ENCODE results near the gene CECR2. TPM values are rescaled to one million over a fixed set of nuclear protein-coding genes. Genes with fewer than 3 reads are reported as not detected.
A peak's percentile ranks its signal among the peaks of the same experiment; 100 is the strongest.
"Not testable (repeated sequence)": the region's sequence is repeated elsewhere in the genome, so short reads cannot be mapped to it uniquely, and the experiment has no call there.

Gene CECR2
- total RNA-seq, 1 experiment from 2014 or later, result 154 TPM

DNA sequence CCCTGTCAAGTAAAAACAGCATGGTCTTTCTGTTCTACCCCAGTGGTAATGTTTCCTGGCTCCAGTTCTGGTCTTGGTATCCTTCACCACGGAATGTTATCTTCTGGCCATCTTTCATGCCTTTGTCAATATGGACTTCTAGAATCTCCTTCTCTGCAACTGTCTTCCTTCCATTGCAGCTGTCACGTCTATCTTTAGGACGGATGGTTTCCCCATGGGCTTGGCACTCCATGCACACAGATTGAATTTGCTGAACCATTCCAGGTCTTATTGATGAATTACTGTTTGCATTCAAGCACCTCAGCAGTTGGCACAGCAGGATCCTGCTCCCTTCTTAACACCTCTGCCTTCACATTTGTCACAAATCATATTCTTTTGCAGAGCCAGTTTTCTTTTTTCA is 149.1 kb downstream of the CECR2 start:
- no peak overlapping the region for H3K4ac ChIP-seq (ENCODE audit: low read depth, low read length)
- no peaks in the 10 kb centered on the region for H3K27me3 ChIP-seq (ENCODE audit: insufficient read depth, low read length)
- no peak overlapping the region for H3K9ac ChIP-seq (ENCODE audit: extremely low read depth, insufficient read length, low read length)
- H2AK5ac ChIP-seq (ENCODE audit: insufficient read length, low read length), result no peak overlapping the region
- no peaks in the 10 kb centered on the region for H3K9me3 Mint-ChIP-seq
- no peaks in the 10 kb centered on the region for H4K20me1 ChIP-seq (ENCODE audit: control insufficient read depth, insufficient read depth, insufficient read length)
- no peak overlapping the region for H3K23ac ChIP-seq (ENCODE audit: insufficient read length, low read depth, low read length)
- H2BK15ac ChIP-seq (ENCODE audit: low read depth, low read length), result no peak overlapping the region
- H3K9me3 ChIP-seq (ENCODE audit: control insufficient read depth, low read depth, low read length), result no peaks in the 10 kb centered on the region
- H3K23me2 ChIP-seq (ENCODE audit: insufficient read length, low read depth, low read length, poor library complexity, severe bottlenecking), result no peaks in the 10 kb centered on the region
- H2BK120ac ChIP-seq (ENCODE audit: low read depth, low read length, poor library complexity, severe bottlenecking), result no peak overlapping the region
- 0 out of 2 replicates have a peak, but pooled peaks cover 2% of the 10 kb centered on the region for H3K79me2 ChIP-seq (ENCODE audit: insufficient read depth, low read length)
- H3K36me3 Mint-ChIP-seq (ENCODE audit: insufficient read depth in 1 of 3, low read depth in 3 of 3), result peaks cover 35 to 67% (median 67%) of the 10 kb centered on the region in 3 experiments
- H3K27me3 Mint-ChIP-seq (ENCODE audit: low read depth), result no peaks in the 10 kb centered on the region
- no peak overlapping the region for H4K5ac ChIP-seq (ENCODE audit: insufficient read length, low read depth, low read length)
- peaks cover 3% of the 10 kb centered on the region for H3K79me1 ChIP-seq (ENCODE audit: insufficient read depth, low read depth, low read length, poor library complexity, severe bottlenecking)
- H3K4me1 Mint-ChIP-seq, result peaks cover 2 to 10% of the 10 kb centered on the region in 2 experiments; a peak in 2 of 4 replicates
- no peak overlapping the region for H3K4me3 Mint-ChIP-seq
- TF ChIP-seq CTCF (conservative IDR thresholded peaks at IDR 0.05), result no peak
- no peaks in the 10 kb centered on the region for H3K4me1 ChIP-seq (ENCODE audit: insufficient read depth, low read length)
- no peak overlapping the region for H3K18ac ChIP-seq (ENCODE audit: insufficient read length, low read depth, low read length)
- H3K27ac Mint-ChIP-seq, result peak overlapping the region in 2 of 3 experiments; percentile 60 to 71; a peak in 2 of 7 replicates
- no peak overlapping the region for H2BK12ac ChIP-seq (ENCODE audit: insufficient read length, low read depth, low read length)
- no peak overlapping the region for H3K4me2 ChIP-seq (ENCODE audit: insufficient read depth, insufficient read length, low read length)
- H3K56ac ChIP-seq (ENCODE audit: insufficient read length, low read depth, low read length), result no peak overlapping the region
- H3T11ph ChIP-seq (ENCODE audit: low read length), result no peak overlapping the region
- no peak overlapping the region for H4K8ac ChIP-seq (replicated peaks; ENCODE audit: insufficient read length, low read depth, low read length)
- no peak for DNase-seq
- H2AFZ ChIP-seq (ENCODE audit: low read length), result no peak overlapping the region
- no CpG with 5 or more reads among the region's 3 CpGs for WGBS (ENCODE audit: extremely low coverage, insufficient read length, low lambda C conversion rate)
- H4K91ac ChIP-seq (ENCODE audit: insufficient read length, low read depth, low read length), result no peak overlapping the region
- H3K27ac ChIP-seq (ENCODE audit: insufficient read length, low read depth, low read length), result no peak overlapping the region
- H2BK20ac ChIP-seq (ENCODE audit: low read depth, low read length, poor library complexity, severe bottlenecking), result no peak overlapping the region
- no peak overlapping the region for H3K14ac ChIP-seq (ENCODE audit: insufficient read depth, low read length)
- no peak overlapping the region for H2BK5ac ChIP-seq (ENCODE audit: insufficient read length, low read length)

GRCh38 chr22:17521971-17522370 is 152.7 kb downstream of the CECR2 start:
- not testable (repeated sequence) for H4K20me1 ChIP-seq (ENCODE audit: control insufficient read depth, insufficient read depth, insufficient read length)

More at GRCh38 chr22:17521971-17522370, 152.7 kb downstream of the CECR2 start:
- H3K27me3 Mint-ChIP-seq (ENCODE audit: low read depth); H3K56ac ChIP-seq (ENCODE audit: insufficient read length, low read depth, low read length); DNase-seq; H2BK20ac ChIP-seq (ENCODE audit: low read depth, low read length, poor library complexity, severe bottlenecking); H2AK5ac ChIP-seq (ENCODE audit: insufficient read length, low read length); H2BK15ac ChIP-seq (ENCODE audit: low read depth, low read length); H4K5ac ChIP-seq (ENCODE audit: insufficient read length, low read depth, low read length); H2AFZ ChIP-seq (ENCODE audit: low read length); H3K4me3 Mint-ChIP-seq; H3K18ac ChIP-seq (ENCODE audit: insufficient read length, low read depth, low read length); H2BK12ac ChIP-seq (ENCODE audit: insufficient read length, low read depth, low read length); H3T11ph ChIP-seq (ENCODE audit: low read length); H3K4me2 ChIP-seq (ENCODE audit: insufficient read depth, insufficient read length, low read length); H2BK120ac ChIP-seq (ENCODE audit: low read depth, low read length, poor library complexity, severe bottlenecking); H3K9me3 Mint-ChIP-seq; H4K8ac ChIP-seq (replicated peaks; ENCODE audit: insufficient read length, low read depth, low read length); H3K4me1 ChIP-seq (ENCODE audit: insufficient read depth, low read length); H3K4ac ChIP-seq (ENCODE audit: low read depth, low read length); H3K27ac ChIP-seq (ENCODE audit: insufficient read length, low read depth, low read length); H2BK5ac ChIP-seq (ENCODE audit: insufficient read length, low read length); H4K91ac ChIP-seq (ENCODE audit: insufficient read length, low read depth, low read length); H3K79me2 ChIP-seq (ENCODE audit: insufficient read depth, low read length); H3K27me3 ChIP-seq (ENCODE audit: insufficient read depth, low read length); H3K9ac ChIP-seq (ENCODE audit: extremely low read depth, insufficient read length, low read length); H3K23me2 ChIP-seq (ENCODE audit: insufficient read length, low read depth, low read length, poor library complexity, severe bottlenecking); H3K23ac ChIP-seq (ENCODE audit: insufficient read length, low read depth, low read length); H3K9me3 ChIP-seq (ENCODE audit: control insufficient read depth, low read depth, low read length); H3K14ac ChIP-seq (ENCODE audit: insufficient read depth, low read length); H3K79me1 ChIP-seq (ENCODE audit: insufficient read depth, low read depth, low read length, poor library complexity, severe bottlenecking): not testable (repeated sequence)
- Mint-ChIP-seq H3K4me1 (peaks cover 2 to 13% of the 10 kb centered on the region in 2 experiments; a peak in 2 of 4 replicates), H3K27ac (peak overlapping the region in 1 of 3 experiments; percentile 17; a peak in 1 of 7 replicates), H3K36me3 (ENCODE audit: insufficient read depth in 1 of 3, low read depth in 3 of 3) (peaks cover 45 to 82% (median 73%) of the 10 kb centered on the region in 3 experiments)
- no CpG with 5 or more reads among the region's 1 CpG for WGBS (ENCODE audit: extremely low coverage, insufficient read length, low lambda C conversion rate)
